ENCODE data around the gene SRCIN1.
"Not testable (repeated sequence)": the region's sequence is repeated elsewhere in the genome, so short reads cannot be mapped to it uniquely, and the experiment has no call there.

DNA sequence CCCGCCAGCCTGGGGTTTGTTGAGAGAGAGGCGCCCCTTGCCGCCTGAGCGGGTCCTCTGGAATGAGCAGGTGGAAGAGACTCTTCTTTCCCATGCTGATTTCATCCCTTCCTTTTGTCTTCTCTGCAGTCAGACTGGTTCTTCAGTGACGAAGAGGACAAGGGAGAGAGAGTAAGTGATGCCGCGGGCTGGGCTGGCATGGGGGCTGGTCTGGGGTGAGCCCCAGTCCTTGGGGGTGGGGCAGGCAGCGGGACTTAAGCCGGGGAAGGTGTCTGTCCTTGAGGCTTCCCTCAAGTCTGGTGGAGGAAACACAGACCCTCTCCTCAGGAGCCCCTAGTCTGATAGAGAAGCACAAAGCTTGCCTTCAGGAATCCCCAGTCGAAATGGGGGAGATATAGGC lies 108.1 kb downstream of the SRCIN1 start:
- TF ChIP-seq, protein P1, sequence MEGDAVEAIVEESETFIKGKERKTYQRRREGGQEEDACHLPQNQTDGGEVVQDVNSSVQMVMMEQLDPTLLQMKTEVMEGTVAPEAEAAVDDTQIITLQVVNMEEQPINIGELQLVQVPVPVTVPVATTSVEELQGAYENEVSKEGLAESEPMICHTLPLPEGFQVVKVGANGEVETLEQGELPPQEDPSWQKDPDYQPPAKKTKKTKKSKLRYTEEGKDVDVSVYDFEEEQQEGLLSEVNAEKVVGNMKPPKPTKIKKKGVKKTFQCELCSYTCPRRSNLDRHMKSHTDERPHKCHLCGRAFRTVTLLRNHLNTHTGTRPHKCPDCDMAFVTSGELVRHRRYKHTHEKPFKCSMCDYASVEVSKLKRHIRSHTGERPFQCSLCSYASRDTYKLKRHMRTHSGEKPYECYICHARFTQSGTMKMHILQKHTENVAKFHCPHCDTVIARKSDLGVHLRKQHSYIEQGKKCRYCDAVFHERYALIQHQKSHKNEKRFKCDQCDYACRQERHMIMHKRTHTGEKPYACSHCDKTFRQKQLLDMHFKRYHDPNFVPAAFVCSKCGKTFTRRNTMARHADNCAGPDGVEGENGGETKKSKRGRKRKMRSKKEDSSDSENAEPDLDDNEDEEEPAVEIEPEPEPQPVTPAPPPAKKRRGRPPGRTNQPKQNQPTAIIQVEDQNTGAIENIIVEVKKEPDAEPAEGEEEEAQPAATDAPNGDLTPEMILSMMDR (IDR thresholded peaks at IDR 0.05): not testable (repeated sequence)
- not testable (repeated sequence) for TF ChIP-seq POLR2A (IDR thresholded peaks at IDR 0.05; ENCODE audit: low read depth); POLR2AphosphoS5 (IDR thresholded peaks at IDR 0.05)

Measured in esophagus muscularis mucosa (tissue), 3 donors.